Keratinocyte (primary cell): Measurements from ENCODE around the gene GNA14.

Experiments used
- EZH2 ChIP-seq: IDR thresholded peaks from one replicate; pipeline ENCODE4 v1.6.1; 2012; ENCODE audit warnings: inconsistent platforms, mild to moderate bottlenecking, low read length, moderate library complexity
- TF ChIP-seq, protein P1 (sequence below), 3 experiments: IDR thresholded peaks in 1 of 3; conservative IDR thresholded peaks in 1 of 3; optimal IDR thresholded peaks in 1 of 3; 2 replicates in 2 of 3; 3 replicates in 1 of 3; pipeline versions ENCODE3 to v1.5.1; 2011; ENCODE audit warnings: low read length in 3 of 3, mild to moderate bottlenecking in 3 of 3, moderate library complexity in 2 of 3, control low read depth in 1 of 3, inconsistent platforms in 1 of 3; ENCODE audit not compliant: insufficient read depth in 2 of 3; ENCODE audit errors: extremely low read depth in 1 of 3

- TF ChIP-seq, protein P1, sequence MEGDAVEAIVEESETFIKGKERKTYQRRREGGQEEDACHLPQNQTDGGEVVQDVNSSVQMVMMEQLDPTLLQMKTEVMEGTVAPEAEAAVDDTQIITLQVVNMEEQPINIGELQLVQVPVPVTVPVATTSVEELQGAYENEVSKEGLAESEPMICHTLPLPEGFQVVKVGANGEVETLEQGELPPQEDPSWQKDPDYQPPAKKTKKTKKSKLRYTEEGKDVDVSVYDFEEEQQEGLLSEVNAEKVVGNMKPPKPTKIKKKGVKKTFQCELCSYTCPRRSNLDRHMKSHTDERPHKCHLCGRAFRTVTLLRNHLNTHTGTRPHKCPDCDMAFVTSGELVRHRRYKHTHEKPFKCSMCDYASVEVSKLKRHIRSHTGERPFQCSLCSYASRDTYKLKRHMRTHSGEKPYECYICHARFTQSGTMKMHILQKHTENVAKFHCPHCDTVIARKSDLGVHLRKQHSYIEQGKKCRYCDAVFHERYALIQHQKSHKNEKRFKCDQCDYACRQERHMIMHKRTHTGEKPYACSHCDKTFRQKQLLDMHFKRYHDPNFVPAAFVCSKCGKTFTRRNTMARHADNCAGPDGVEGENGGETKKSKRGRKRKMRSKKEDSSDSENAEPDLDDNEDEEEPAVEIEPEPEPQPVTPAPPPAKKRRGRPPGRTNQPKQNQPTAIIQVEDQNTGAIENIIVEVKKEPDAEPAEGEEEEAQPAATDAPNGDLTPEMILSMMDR (optimal IDR thresholded peaks at IDR 0.05 in 1 of 3, IDR thresholded peaks at IDR 0.05 in 1 of 3, conservative IDR thresholded peaks at IDR 0.05 in 1 of 3; ENCODE audit: extremely low read depth in 1 of 3, insufficient read depth in 2 of 3, low read length in 3 of 3): no peak
- TF ChIP-seq EZH2: no peak
Observed at GRCh38 chr9:77454663-77455062, 193.5 kb downstream of the GNA14 start.
